ENCODE data around the gene COL24A1.
A peak's percentile ranks its signal among the peaks of the same experiment; 100 is the strongest.

Gene COL24A1

DNA sequence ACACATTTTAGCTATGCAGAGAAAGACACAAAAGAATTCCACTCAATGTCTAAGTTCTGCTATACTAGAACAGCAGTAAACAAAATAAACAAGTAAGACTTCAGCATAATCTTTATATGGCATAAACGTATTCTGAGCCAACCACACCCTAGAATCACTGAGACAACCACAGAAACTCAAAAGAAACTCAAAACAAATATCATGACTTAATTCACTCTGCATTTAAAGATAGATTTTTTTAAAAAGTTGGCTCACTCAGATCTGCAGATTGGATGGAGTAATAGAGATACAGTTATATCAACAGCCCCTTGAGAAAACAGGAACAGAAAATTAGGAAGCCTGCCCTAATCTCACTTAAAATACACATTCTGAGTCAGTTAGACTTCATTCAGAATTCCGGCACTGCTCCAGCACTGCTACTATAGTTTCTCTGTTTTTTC, 95.0 kb downstream of the COL24A1 start:
- TF ChIP-seq, protein P1, sequence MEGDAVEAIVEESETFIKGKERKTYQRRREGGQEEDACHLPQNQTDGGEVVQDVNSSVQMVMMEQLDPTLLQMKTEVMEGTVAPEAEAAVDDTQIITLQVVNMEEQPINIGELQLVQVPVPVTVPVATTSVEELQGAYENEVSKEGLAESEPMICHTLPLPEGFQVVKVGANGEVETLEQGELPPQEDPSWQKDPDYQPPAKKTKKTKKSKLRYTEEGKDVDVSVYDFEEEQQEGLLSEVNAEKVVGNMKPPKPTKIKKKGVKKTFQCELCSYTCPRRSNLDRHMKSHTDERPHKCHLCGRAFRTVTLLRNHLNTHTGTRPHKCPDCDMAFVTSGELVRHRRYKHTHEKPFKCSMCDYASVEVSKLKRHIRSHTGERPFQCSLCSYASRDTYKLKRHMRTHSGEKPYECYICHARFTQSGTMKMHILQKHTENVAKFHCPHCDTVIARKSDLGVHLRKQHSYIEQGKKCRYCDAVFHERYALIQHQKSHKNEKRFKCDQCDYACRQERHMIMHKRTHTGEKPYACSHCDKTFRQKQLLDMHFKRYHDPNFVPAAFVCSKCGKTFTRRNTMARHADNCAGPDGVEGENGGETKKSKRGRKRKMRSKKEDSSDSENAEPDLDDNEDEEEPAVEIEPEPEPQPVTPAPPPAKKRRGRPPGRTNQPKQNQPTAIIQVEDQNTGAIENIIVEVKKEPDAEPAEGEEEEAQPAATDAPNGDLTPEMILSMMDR (IDR thresholded peaks at IDR 0.05; ENCODE audit: insufficient read depth, low read depth, low read length, missing control alignments) = no peak

DNA sequence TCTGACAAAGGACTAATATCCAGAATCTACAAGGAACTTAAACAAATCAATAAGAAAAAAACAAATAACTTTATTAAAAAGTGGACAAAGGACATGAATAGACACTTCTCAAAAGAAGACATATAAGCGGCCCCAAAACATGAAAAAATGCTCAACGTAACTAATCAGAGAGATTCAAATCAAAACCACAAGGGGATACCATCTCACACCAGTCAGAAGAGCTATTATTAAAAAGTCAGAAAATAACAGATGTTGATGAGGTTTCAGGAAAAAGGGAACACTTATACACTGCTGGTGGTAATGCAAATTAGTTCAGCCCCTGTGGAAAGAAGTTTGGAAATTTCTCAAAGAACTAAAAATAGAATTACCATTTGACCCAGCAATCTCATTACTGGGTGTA, 102.2 kb downstream of the COL24A1 start:
- H3K4me3 ChIP-seq (ENCODE audit: low read depth, low read length) = no peak overlapping the region
- no peak for DNase-seq (ENCODE audit: low read depth)
- TF ChIP-seq, protein P1 (IDR thresholded peaks at IDR 0.05; ENCODE audit: insufficient read depth, low read depth, low read length, missing control alignments) = no peak

More for the DNA sequence above, 95.0 kb downstream of the COL24A1 start:
- no peak overlapping the region for H3K4me3 ChIP-seq (ENCODE audit: low read depth, low read length)
- peak; percentile 38 for DNase-seq (ENCODE audit: low read depth)

DNA sequence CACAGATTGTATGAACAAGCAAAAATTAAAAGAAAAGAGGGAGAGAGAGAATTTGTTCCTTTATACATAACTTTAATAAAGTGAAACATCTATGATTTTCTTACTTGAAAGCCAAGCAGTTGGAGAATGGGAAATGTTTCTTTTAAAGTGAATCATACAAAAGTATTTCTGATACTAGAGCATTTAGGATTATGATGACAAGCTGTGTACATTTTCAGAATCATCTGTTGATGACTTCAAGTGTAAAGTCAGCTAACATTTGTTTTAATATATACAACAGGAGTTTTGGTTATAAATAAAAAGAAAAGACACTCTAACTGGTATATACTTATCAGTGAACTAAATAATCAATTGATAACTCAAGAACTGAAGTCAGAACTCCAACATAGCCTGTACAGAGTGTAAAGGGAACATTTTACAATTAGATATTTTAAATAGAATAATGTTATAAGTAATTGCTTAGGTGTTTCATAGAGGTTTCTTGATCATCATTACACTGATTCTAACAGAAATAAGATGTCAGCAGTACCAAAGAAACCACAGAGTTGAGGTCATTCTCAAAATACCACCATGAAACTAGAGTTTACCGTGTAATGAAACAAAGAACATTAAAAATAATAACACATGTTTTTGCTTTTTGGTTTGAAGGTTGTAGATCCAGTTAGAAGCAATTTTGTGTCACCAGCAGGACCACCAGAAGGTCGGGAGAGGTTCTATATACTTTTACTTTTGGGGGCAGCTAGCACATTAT, 103.4 kb downstream of the COL24A1 start:
- no peak overlapping the region for H3K4me3 ChIP-seq (ENCODE audit: low read depth, low read length)
- DNase-seq (ENCODE audit: low read depth) = peak; percentile 47
- TF ChIP-seq, protein P1 (IDR thresholded peaks at IDR 0.05; ENCODE audit: insufficient read depth, low read depth, low read length, missing control alignments) = no peak

DNA sequence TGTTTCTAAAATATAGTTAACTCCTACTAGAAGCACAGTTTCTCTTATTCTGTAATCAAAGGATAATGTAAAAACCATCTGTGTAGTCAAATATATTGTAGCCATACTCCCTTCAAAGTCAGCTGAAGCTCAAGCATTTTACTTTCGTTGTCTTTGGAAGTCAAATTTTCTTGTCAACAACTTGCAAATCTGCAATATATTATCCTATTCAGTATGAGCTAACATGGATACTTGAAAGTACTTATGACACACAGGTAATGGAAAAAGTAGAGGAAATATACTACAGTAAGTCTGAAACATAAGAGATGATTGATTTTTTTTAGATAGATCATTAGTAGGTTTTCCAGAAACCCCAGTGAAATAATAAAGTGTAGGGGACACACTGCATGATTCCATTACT, 121.5 kb downstream of the COL24A1 start:
- TF ChIP-seq, protein P1 (IDR thresholded peaks at IDR 0.05; ENCODE audit: insufficient read depth, low read depth, low read length, missing control alignments) = no peak
- H3K4me3 ChIP-seq (ENCODE audit: low read depth, low read length) = no peak overlapping the region
- no peak for DNase-seq (ENCODE audit: low read depth)

DNA sequence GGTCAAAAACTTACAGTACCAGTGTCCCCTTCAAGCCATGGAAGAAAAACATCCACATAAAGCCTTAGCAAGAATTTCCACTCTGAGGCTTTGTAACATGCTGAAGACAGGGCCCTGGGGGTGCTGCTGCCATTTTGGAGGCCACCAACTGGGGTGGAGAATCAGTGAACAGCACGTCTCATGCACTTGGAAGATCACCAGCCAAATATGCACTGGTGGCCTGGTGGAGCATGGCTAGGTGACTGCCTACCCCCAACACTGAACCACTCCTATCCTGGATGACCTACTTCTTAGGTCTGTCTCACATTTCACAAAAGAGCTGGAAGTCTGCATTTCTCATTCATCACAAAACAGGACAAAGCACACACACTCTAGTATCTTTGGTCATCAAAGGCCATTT, 126.4 kb downstream of the COL24A1 start:
- peak overlapping the region; percentile 21; the same call in 1 of the 2 replicates for H3K4me3 ChIP-seq (ENCODE audit: low read depth, low read length)
- TF ChIP-seq, protein P1 (IDR thresholded peaks at IDR 0.05; ENCODE audit: insufficient read depth, low read depth, low read length, missing control alignments) = no peak
- peak; percentile 5 for DNase-seq (ENCODE audit: low read depth)

DNA sequence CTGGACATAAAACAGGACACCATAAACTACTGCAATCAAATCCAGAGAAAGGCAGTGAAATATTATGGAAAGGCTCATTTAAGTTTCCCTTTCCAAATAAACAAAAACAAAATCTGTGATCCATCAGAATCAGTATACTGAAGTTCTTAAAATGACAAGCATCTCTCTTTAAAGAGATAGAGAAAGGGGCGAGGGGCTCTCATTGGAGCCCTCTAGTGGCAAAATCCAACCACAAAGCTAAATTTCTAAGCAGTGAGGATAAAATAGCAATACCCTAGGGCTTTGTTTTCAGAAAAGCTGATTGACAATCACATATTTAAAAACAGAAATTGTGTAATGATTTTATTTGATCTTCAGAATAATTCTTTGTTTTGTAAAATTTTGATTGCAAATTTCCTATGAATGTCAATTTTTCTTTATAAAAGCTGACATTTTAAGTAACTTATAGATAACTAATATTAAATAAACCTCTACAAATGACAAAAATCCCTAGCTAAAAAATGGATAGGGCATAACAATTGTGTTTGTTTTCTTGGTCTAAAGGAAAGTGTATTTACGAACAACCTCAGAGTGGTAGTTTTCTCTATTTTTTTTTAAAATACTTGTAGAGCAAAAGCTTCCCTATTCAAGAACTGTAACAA, 138.2 kb downstream of the COL24A1 start:
- TF ChIP-seq, protein P1 (IDR thresholded peaks at IDR 0.05; ENCODE audit: insufficient read depth, low read depth, low read length, missing control alignments) = peak; percentile 63
- no peak overlapping the region for H3K4me3 ChIP-seq (ENCODE audit: low read depth, low read length)
- peak; percentile 54 for DNase-seq (ENCODE audit: low read depth)
